ENCODE measurements around the gene SMYD3. TPM values are rescaled to one million over a fixed set of nuclear protein-coding genes. Genes with fewer than 3 reads are reported as not detected.
A peak's percentile ranks its signal among the peaks of the same experiment; 100 is the strongest.

Gene SMYD3
- total RNA-seq, 1 donor from 2014 or later, result 35.4 TPM

DNA sequence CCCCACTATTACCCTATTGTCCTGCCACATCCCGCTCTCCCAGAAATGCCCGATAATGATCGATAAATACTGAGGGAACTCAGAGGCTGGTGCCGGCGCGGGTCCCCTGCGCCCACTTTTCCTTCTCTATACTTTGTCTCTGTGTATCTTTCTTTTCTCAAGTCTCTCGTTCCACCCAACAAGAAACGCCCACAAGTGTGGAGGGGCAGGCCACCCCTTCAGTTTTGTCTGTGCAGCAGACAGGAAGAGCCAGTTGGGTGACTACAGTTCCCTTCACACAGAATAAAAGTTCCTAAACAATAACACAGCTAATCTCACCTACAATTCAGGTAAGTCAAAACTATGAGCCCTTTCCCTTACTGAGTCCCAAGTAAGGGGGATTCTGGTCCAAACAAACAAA, 423.7 kb downstream of the SMYD3 start:
- peaks cover 4% of the 10 kb centered on the region for H3K9me3 Mint-ChIP-seq (ENCODE audit: unreplicated experiment)
- no peak overlapping the region for H3K4me3 Mint-ChIP-seq (ENCODE audit: unreplicated experiment)
- H3K27ac Mint-ChIP-seq (ENCODE audit: unreplicated experiment), result peak overlapping the region; percentile 18
- peaks cover 8% of the 10 kb centered on the region for H3K4me1 Mint-ChIP-seq (ENCODE audit: unreplicated experiment)
- DNase-seq (ENCODE audit: low spot score), result no peak
- no peaks in the 10 kb centered on the region for H3K27me3 Mint-ChIP-seq (ENCODE audit: unreplicated experiment)
- no peak for TF ChIP-seq CTCF (IDR thresholded peaks at IDR 0.05; ENCODE audit: unreplicated experiment)
- H3K36me3 Mint-ChIP-seq (ENCODE audit: low read depth, unreplicated experiment), result peaks cover 5% of the 10 kb centered on the region

DNA sequence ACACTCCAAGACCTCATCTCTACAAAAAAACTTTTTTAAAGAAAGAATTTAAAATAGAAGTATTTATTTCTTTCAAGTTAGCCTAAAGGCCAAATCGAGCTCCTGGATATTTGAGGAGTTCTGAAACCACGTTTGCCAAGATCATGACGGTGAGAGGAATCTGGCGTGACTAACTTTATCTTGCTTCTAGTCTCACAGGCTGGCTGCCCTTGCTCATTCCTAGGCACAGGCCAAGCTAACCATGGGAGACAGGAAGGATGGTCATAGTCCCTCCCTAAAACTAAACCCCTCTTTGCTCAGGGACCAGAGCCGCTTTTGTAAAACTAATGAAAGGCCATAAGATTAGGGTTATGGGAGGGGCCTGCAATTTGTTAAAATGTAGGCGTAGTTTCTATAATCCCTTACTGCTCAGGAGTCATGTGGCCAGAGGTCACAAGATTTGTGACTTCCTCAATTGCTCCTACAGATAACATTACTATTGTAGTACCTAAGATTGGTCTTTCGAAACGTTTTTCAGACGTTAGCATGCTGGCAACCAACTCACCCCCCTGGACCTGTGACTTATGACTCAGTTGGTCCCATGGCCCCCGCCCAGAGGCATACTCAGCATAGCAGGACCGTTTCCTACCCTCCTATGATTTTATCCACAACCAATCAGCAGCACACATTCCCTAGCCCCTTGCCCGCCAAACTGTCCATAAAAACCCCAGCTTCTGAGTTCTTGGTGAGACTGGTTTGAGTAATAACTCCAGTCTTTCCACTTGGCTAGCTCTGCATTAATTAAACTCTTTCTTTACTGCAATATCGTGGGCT, 425.0 kb downstream of the SMYD3 start:
- Mint-ChIP-seq H3K4me3 (ENCODE audit: unreplicated experiment) (no peak overlapping the region), H3K27ac (ENCODE audit: unreplicated experiment) (no peak overlapping the region), H3K9me3 (ENCODE audit: unreplicated experiment) (peaks cover 4% of the 10 kb centered on the region), H3K36me3 (ENCODE audit: low read depth, unreplicated experiment) (peaks cover 5% of the 10 kb centered on the region), H3K4me1 (ENCODE audit: unreplicated experiment) (peaks cover 17% of the 10 kb centered on the region), H3K27me3 (ENCODE audit: unreplicated experiment) (no peaks in the 10 kb centered on the region)
- no peak for DNase-seq (ENCODE audit: low spot score)
- no peak for TF ChIP-seq CTCF (IDR thresholded peaks at IDR 0.05; ENCODE audit: unreplicated experiment)

- Mint-ChIP-seq H3K4me1 (ENCODE audit: unreplicated experiment) (peaks cover 25% of the 10 kb centered on the region), H3K27ac (ENCODE audit: unreplicated experiment) (no peak overlapping the region), H3K9me3 (ENCODE audit: unreplicated experiment) (peaks cover 4% of the 10 kb centered on the region), H3K4me3 (ENCODE audit: unreplicated experiment) (no peak overlapping the region), H3K36me3 (ENCODE audit: low read depth, unreplicated experiment) (peaks cover 5% of the 10 kb centered on the region), H3K27me3 (ENCODE audit: unreplicated experiment) (no peaks in the 10 kb centered on the region)
- DNase-seq (ENCODE audit: low spot score), result no peak
- TF ChIP-seq CTCF (IDR thresholded peaks at IDR 0.05; ENCODE audit: unreplicated experiment), result no peak
Measured at GRCh38 chr1:246081138-246081702, 425.9 kb downstream of the SMYD3 start.

- Mint-ChIP-seq H3K36me3 (ENCODE audit: low read depth, unreplicated experiment) (peaks cover 5% of the 10 kb centered on the region), H3K4me3 (ENCODE audit: unreplicated experiment) (no peak overlapping the region), H3K4me1 (ENCODE audit: unreplicated experiment) (peaks cover 34% of the 10 kb centered on the region), H3K27ac (ENCODE audit: unreplicated experiment) (no peak overlapping the region), H3K27me3 (ENCODE audit: unreplicated experiment) (no peaks in the 10 kb centered on the region), H3K9me3 (ENCODE audit: unreplicated experiment) (peaks cover 4% of the 10 kb centered on the region)
- DNase-seq (ENCODE audit: low spot score), result no peak
- no peak for TF ChIP-seq CTCF (IDR thresholded peaks at IDR 0.05; ENCODE audit: unreplicated experiment)
Measured at GRCh38 chr1:246080031-246080430, 427.0 kb downstream of the SMYD3 start.

DNA sequence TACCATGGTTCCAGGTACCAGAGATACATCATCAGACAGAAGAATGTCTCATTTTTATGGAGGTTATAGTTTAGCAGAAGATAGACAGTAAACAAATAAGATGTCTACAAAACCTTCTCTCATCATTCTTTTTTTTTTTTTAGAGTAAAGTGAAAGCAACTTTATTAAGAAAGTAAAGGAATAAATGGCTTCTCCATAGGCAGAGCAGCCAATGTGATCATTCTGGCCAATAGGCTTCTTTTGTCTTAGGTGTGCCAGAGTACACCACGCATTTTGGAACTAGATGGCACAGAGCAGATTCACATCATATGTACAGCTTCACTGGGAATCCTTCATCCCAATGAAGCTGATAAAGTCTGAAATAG, 428.2 kb downstream of the SMYD3 start:
- H3K36me3 Mint-ChIP-seq (ENCODE audit: low read depth, unreplicated experiment), result peaks cover 5% of the 10 kb centered on the region
- H3K4me1 Mint-ChIP-seq (ENCODE audit: unreplicated experiment), result peaks cover 43% of the 10 kb centered on the region
- no peak overlapping the region for H3K27ac Mint-ChIP-seq (ENCODE audit: unreplicated experiment)
- no peak overlapping the region for H3K4me3 Mint-ChIP-seq (ENCODE audit: unreplicated experiment)
- H3K9me3 Mint-ChIP-seq (ENCODE audit: unreplicated experiment), result peaks cover 4% of the 10 kb centered on the region
- no peaks in the 10 kb centered on the region for H3K27me3 Mint-ChIP-seq (ENCODE audit: unreplicated experiment)
- TF ChIP-seq CTCF (IDR thresholded peaks at IDR 0.05; ENCODE audit: unreplicated experiment), result no peak
- DNase-seq (ENCODE audit: low spot score), result no peak

Measured in endothelial cell (in vitro differentiated cells).